GM18870 (cell line): ENCODE results near the gene GBP6.
"Not testable (repeated sequence)": the region's sequence is repeated elsewhere in the genome, so short reads cannot be mapped to it uniquely, and the experiment has no call there.

Source experiments
- ATAC-seq: cut with Tn5 transposase; IDR thresholded peaks from one replicate; pipeline ENCODE4 v1.9.1; 2021; ENCODE audit warnings: moderate library complexity; ENCODE audit not compliant: unreplicated experiment

The GBP6 gene, protein sequence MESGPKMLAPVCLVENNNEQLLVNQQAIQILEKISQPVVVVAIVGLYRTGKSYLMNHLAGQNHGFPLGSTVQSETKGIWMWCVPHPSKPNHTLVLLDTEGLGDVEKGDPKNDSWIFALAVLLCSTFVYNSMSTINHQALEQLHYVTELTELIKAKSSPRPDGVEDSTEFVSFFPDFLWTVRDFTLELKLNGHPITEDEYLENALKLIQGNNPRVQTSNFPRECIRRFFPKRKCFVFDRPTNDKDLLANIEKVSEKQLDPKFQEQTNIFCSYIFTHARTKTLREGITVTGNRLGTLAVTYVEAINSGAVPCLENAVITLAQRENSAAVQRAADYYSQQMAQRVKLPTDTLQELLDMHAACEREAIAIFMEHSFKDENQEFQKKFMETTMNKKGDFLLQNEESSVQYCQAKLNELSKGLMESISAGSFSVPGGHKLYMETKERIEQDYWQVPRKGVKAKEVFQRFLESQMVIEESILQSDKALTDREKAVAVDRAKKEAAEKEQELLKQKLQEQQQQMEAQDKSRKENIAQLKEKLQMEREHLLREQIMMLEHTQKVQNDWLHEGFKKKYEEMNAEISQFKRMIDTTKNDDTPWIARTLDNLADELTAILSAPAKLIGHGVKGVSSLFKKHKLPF

DNA sequence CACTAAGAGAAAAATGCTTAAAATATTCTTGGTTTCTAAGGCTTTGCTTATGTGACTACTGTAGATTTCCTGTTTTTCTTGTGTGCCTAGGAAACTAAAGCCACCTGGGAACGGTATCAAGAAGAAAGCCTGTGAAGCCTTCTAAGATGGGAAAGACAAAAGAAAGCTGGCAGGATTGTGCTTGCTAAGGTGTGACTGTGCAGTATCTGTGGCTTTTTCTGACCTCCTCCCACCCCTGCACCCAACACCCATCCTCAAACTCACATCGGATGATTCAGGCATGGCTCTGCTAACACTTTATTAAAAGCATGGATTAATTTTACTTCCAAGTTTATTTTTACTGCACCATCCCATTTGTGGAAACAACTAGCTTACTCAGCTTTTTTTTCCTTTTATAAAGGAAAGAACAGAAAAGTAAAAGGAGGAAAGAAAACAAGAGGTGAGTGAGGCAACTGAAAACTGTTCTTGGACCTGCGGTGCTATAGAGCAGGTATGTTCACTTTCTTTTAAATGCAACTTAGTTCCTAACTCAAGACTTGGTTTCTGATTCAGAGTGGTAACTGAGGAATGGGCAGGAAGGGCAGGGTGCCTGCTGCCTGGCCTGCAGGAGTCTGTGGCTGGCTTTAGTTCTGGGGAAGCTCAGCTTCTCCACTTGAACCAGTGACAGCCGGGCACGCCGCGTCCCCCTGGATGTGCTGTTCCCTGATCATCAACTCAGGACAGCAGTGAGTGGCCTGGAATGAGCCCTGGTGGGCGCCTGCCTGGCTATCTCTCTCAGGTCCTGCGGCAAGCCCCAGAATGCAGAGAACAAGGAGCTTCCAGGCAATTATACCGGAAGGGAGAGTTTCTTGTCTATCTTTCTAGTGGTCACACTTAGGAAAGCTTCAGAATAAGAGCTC, at the start of gene GBP6:
Gene GBP6 (plus strand): TSS at position 422 of the 899 bp plus-strand sequence. CDS start 4,493 bp downstream, outside the sequence.
- ATAC-seq: no peak

DNA sequence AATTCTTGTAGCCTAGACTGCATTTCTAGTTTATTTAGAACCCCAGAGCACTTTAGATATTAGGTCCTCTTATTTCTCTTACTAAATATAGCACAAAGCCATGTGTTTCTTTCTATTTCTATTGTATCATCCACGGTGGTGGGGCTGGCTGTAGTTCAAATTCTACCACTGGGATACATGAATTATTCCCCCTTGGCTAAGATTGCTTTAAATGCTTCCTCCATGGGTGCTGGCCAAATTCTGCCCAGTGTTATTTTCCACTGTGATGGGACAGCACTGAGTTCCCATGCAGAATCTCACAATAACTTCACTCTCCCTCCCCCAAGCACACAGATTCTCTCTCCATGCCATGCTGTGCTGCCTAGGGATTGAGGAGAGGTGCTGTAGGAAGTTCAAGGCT, 41.5 kb upstream of the GBP6 start:
- no peak for ATAC-seq

DNA sequence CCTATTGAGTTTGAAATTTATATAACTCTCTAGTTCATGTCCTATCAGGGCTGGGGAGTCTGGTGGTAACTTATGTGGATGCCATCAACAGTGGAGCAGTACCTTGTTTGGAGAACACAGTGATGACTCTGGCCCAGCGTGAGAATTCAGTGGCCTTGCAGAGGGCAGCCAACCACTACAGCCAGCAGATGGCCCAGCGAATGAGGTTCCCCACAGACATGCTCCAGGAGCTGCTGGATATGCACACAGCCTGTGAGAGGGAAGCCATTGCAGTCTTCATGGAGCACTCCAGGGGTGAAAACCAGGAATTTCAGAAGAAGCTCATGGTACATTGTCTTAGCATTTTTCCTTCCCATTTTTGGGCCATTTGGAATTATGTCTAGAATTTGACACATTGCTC, 32.0 kb upstream of the GBP6 start:
- no peak for ATAC-seq

DNA sequence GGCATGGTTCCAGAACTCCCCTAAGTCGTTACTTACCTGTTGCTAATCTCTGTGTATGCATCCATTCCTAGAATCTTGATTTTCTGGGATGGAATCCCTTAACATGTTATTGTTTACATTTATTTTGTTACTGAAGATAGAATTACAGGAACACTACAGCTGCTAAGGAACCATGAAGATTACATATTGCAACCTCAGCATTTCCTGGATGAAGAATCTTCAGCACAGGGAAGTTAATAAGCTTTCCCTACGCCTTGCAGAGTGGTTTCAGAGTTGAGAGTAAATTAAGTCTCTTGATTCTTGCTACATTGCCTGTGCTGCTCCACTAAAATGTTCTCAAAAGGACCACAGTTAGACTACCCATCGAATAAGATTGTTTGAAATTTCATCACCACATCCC, 31.4 kb upstream of the GBP6 start:
- ATAC-seq: no peak

DNA sequence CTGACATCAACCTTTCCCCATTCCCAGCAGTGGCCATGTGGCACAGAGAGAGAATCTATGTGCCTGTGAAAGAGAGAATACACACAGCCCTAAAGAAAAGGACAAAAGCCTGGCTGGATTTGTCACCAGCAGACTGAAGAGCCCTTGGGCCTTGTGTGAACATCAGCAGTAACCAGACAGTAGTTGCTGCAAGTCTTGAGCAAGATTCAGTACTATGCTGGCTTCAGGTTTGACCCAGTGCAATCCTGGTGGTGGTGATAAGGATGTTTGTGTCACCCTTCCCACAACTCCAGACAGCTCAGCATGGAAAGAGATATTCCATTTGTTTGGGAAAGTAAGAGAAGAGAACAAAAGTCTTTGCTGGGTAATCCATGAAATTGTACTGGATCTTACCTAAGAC, 28.4 kb upstream of the GBP6 start:
- no peak for ATAC-seq

DNA sequence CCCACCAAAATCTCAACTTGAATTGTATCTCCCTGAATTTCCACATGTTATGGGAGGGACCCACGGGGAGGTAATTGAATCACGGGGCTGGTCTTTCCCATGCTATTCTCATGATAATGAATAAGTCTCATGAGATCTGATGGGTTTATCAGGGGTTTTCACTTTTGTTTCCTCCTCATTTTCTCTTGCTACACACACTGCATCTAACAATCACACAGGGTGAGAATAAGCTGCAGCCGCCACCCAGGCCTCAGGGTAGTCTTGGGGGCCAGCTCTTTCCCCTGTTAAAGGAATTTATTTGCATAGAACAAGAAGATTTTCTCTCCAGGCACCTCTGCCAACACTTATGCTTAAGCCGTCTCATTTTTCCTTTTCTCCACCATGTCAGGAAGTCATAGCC, 26.0 kb upstream of the GBP6 start:
- ATAC-seq: no peak

DNA sequence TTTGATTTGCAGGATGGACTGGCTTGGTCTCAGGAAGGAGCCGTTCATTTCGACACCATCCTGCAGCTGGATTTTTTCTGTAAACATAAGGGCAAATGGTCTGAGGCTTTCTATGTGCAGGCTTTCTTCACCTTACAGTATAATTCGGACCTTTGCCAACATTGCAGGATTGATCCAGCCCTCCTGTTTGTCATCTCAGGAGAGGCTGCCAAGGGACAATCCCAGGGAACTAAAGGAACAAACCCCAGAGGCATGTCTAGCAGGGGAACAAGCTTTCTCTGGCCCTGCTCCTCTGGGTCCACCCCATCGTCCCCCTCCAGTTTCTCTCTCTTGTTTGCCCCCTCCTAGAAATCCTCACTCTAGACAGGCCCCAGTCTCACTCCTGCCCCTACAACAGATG, 24.8 kb upstream of the GBP6 start:
- no peak for ATAC-seq

DNA sequence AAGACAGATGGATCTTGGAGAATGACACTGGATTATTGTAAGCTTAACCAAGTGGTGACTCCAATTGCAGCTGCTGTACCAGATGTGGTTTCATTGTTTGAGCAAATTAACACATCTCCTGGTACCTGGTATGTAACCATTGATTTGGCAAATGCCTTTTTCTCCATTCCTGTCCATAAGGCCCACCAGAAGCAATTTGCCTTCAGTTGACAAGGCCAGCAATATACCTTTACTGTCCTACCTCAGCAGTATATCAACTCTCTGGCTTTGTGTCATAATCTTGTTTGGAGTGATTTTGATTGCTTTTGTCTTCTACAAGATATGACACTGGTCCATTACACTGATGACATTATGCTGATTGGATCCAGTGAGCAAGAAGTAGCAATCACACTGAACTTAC, 18.4 kb upstream of the GBP6 start:
- ATAC-seq: not testable (repeated sequence)

DNA sequence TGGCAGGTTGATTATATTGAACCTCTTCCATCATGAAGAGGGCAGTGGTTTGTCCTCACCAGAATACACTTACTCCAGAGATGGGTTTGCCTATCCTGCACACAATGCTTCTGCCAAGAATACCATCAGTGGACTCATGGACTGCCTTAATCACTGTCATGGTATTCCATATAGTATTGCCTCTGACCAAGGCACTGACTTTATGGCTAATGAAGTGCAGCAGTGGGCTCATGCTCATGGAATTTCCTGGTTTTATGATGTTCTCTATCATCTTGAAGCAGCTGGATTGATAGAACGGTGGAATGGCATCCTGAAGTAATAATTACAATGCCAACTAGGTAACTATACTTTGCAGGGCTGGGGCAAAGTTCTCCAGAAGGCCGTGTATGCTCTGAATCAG, 16.6 kb upstream of the GBP6 start:
- no peak for ATAC-seq

DNA sequence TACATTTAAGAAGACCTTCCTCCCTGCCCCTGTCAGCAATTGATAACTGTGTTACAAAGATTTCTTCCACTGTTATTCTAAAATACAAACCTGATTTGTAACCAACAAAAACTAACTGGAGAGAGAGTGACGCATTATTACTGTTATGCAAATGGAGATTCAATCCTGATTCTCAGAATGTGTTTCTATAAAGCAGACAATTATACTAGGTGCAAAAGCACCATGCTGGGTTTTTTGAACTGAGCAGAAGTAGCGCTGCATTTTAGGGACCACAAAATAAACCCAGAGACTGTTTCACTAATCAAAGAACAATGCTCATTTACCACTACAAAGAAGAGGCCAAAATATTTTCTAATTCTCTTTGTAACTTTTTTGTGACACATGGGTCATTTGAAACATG, 13.6 kb upstream of the GBP6 start:
- no peak for ATAC-seq

DNA sequence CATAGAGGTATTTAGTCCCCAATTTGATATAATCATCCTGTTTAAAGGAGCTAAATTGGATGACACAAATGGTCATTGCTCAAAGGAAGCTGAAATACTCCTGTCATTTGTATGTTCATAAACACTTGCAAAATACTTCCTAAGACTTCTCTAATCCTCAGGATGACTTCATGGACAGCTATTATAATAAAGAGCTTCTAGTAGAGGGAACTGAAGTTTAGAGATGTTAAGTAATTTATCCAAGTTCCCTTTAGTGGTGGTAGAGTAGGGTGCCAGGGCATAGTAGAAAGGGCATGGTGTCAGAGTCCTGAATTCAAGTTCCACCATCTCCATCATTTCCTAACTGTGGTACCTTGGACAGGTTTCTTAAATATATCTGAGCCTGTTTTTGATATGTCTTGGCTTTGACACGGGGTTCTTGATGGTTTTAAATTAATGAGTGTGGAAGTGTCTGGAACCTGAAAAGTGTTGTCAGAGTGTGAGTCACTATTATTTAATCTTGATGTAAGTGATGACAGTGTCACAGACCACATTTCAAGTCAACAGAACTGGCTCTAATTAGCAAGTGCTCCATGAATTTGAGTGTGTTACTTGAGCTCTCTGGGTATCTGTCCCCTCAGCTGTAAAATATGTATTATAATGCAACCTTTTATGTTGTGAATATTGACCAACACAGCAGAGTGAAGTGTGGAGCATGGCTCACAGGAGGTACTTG, 12.1 kb upstream of the GBP6 start:
- ATAC-seq: no peak

DNA sequence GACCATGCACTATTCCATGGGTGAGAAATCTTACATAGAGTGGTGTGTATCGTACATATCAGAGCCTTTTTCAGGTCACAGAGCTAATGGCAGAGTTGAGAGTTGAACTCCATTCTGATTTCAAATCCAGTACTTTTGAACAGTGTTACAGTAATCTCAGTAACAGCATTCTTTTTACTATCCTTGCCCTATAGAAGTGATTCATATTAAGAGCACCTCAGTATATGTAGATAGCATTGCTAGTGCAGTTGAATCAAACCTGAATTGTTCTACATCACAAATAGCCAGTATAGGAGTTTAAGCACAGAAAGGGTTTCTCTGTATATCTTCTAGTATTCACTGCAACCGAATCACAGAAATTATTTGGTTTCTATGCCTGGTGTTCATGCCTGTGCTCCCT, 11.4 kb upstream of the GBP6 start:
- no peak for ATAC-seq

DNA sequence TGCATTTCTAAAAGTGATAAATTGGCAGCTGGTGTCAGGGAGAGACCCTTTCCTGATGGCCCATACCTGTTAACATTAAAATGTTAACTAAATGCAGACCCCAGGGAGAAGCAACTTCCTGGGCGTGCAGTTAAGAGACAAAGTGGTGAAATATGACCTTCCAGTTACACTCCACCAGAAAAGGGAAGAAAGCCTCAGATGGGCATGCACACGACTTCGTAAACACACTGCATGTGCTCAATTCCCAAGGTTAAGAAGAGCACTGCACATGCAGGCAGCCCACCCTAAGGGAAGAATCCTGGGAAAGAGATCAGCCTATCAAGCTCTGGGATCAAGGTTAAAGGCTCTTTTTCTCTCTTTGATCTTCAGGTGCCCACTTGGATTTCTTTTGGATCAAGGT, 9.7 kb upstream of the GBP6 start:
- no peak for ATAC-seq

DNA sequence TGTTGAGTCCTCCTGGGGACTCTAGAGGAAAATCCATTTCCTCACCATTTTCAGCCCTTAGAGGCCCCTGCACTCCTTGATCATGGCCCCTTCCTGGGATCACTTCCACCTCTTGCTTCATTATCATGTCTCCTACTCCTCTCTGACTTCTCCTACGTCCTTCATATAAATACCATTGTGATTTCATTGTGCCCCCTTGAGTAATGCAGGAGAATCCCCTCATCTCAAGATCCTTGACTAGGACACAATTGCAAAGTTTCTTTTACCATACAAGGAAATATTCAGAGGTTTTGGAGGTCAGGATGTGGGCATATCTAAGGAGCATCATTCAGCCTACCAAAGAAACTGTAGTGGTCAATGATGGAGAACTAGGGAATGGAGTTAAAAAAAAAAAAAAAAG, 8.8 kb upstream of the GBP6 start:
- ATAC-seq: no peak

DNA sequence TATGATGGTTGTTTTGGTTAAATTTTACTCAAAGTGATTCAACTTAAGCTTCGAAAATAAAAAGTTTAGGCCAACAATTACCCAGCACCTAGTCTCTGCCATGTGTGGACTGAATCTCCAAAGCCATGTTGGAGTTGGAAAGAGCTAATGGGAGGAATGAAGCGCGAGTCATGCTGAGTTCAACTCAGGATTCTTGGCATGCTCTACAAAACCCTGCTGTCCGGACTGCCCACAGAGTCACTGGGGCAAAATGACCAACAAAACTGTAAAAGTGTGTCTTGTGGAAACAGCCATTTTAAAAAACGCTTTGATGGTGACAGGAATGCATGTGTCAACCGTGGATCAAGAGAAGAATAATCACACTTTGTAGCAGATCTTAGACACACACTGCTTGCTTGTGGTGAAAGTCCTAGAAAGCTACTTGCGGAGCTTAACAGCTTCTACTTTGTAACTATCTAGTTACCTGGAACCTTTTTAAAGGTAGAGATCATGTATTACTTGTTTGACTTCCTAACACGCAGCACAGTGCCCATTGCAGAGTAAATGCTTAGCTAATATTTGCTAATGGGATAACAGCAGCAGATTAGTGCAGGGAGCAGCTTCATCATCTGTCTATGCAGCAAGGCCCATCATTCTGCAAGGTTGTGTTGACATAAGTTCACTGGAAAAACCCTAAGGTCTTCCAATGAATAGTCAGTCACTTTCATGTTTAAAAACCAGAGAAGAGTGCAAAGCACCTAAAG, 7.0 kb upstream of the GBP6 start:
- ATAC-seq: no peak

DNA sequence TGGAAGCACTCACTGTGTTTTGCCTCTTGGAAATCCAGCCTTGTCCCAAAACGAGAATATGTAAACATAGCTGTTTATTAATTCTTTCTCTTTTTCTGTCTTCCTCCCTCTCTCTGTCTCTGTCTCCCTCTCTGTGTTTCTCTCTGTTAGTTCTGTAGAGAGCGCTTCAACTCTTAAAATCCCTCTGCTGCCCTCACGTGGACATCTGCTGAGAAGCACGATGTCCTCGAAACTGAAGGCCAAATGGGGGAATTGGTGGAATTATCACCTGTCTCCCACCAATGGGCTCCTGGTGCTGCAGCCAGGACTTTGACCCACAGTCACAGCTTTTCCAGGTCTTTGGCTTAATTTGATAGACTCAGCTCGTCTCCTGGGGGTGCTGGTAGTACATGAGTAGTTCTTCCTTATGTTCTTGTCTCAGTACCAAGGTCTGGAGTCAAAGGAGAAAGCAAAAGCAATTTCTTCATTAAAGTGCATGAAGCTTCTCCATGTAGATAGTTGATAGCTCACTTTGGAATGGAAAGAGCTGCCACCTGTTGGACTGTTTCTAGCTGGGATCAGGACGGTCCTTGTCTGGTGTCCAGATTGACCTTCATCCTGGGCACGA, 5.5 kb upstream of the GBP6 start:
- peak; percentile 44 for ATAC-seq

DNA sequence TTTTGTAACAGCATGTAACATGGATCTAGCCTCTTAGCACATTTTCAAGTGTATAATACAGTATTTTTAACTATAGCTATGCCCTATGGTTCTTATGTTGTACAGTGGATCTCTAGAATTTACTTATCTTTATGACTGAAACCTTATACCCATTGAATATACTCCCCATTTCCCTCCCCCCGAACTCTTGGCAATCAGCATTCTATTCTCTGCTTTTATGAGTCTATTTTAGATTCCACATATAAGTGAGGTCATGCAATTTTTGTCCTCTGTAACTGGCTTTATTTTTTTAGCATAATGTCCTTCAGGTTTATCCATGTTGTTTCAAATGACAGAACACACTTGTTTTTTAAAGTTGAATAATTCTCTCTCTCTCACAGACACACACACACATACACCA, 3.1 kb upstream of the GBP6 start:
- ATAC-seq: no peak

DNA sequence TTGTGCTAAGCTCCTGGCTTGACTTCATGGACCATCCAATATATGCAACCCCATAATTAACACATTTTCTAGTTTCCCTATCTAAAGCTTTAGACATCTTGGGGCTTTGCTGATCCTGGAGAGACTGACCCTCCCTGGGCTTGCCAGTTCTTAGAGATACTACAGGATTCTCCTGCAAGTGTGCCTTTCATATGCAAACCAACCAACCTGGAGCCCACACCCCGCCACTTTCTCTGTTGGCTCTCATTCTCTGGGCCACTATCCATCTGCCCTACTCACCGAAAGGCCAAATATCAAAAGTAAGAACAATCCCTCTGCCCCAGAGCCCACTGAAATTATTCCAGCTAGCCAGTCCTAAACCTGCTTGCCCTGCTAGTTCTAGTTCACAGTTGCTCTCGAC, 2.2 kb upstream of the GBP6 start:
- ATAC-seq: no peak

DNA sequence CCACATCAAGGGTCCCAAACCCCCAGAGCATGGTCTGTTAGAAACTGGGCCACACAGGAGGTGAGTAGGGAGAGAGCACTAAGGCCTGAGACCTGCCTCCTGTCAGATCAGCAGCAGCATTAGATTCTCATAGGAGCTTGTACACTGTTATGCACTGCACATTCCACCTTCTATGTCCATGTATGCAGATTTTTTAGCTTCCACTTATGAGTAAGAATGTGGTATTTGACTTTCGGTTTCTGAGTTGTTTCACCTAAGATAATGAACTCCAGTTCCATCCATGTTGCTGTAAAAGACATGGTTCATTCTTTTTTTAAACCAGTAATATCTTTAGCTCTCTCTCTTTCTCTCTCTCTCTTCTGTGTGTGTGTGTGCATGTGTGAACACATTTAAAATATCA, 663 bp upstream of the GBP6 start:
- ATAC-seq: peak; percentile 96

DNA sequence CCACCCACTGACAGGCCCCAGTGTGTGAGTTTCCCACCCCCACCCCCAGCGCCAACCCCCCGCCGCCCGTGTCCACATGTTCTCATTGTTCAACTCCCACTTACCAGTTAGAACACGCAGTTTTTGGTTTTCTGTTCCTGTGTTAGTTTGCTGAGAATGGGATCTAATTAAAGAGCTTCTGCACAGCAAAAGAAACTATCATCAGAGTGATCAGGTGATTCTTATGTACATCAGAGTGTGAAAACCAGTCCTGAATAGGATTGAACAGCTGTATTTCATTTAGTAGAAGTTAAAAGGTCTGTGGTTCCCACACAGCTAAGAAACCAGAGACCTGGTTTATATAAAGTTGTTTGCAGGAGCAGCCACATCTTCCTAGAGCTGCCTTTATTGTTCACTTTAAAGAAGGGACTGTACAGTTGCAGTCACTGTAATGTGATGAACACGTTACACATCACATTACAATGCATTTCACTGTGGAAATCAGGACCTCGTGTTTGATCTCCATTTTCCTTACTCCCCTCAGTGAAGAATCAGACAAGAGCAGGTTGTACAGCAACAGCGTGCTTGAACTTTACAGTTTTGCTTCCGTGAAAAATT, 1.2 kb downstream of the GBP6 start:
- ATAC-seq: no peak
